WTC11 (cell line): ENCODE measurements around the gene SRR. TPM values are rescaled to one million over a fixed set of nuclear protein-coding genes. Genes with fewer than 3 reads are reported as not detected.

Source experiments
- ATAC-seq: fragments of 200-7000 bp; cut with Tn5 transposase; 2 replicates; pipeline ENCODE4 v1.10.0; 2021; ENCODE audit warnings: mild to moderate bottlenecking, moderate library complexity
- CTCF ChIA-PET: fragments of 300-600 bp; sonication (Branson Sonifier 250); formaldehyde crosslinking; loops from one replicate; lab custom pipeline; 2021; ENCODE audit warnings: antibody characterized with exemption; lab: Charles Lee
- POLR2A ChIA-PET: fragments of 350-600 bp; sonication (Branson Sonifier 250); formaldehyde crosslinking; loops from one replicate; lab custom pipeline; 2021; ENCODE audit warnings: antibody characterized with exemption; lab: Charles Lee
- DNase-seq: peaks from one replicate; pipeline ENCODE4 v3.0.0; 2021; ENCODE audit warnings: low spot score
- H3K27ac Mint-ChIP-seq: 2 replicates; pipeline ENCODE4 v1.8.0; 2021; ENCODE audit warnings: mixed read lengths
- H3K27me3 Mint-ChIP-seq: 2 replicates; pipeline ENCODE4 v1.8.0; 2021; ENCODE audit warnings: low read depth, mild to moderate bottlenecking, moderate library complexity, mixed read lengths
- H3K36me3 Mint-ChIP-seq: 2 replicates; pipeline ENCODE4 v1.8.0; 2021; ENCODE audit warnings: mixed read lengths
- H3K4me1 Mint-ChIP-seq: 2 replicates; pipeline ENCODE4 v1.8.0; 2022; ENCODE audit warnings: mixed read lengths
- H3K4me3 Mint-ChIP-seq: 2 replicates; pipeline ENCODE4 v1.8.0; 2021; ENCODE audit warnings: mild to moderate bottlenecking, moderate library complexity, mixed read lengths
- H3K9me3 Mint-ChIP-seq: 2 replicates; pipeline ENCODE4 v1.8.0; 2021; ENCODE audit warnings: mixed read lengths
- ATF2 ChIP-seq: sonication (generic); formaldehyde crosslinking; IDR thresholded peaks from 2 replicates; pipeline ENCODE4 v1.8.1; 2022; ENCODE audit warnings: low read depth, missing genetic modification reagents, borderline replicate concordance
- ATF6 ChIP-seq: sonication (generic); formaldehyde crosslinking; IDR thresholded peaks from 2 replicates; pipeline ENCODE4 v1.8.1; 2023; ENCODE audit warnings: mild to moderate bottlenecking, missing genetic modification reagents
- ERG ChIP-seq: fragments of 250-450 bp; sonication (Bioruptor Pico); IDR thresholded peaks from 2 replicates; pipeline ENCODE4 v1.8.0; 2021; ENCODE audit warnings: mild to moderate bottlenecking
- GTF2I ChIP-seq: fragments of 250-450 bp; sonication (Bioruptor Pico); conservative IDR thresholded peaks from 2 replicates; pipeline ENCODE4 v1.4.0; 2021; ENCODE audit warnings: mild to moderate bottlenecking
- HMGA2 ChIP-seq: fragments of 250-450 bp; sonication (Bioruptor Pico); IDR thresholded peaks from 2 replicates; pipeline ENCODE4 v1.4.0; 2021; ENCODE audit warnings: mild to moderate bottlenecking, moderate library complexity
- MLX ChIP-seq: sonication (generic); formaldehyde crosslinking; IDR thresholded peaks from 2 replicates; pipeline ENCODE4 v1.8.1; 2023; ENCODE audit warnings: mild to moderate bottlenecking, missing genetic modification reagents, moderate library complexity
- MXD4 ChIP-seq: fragments of 250-450 bp; sonication (Bioruptor Pico); IDR thresholded peaks from 2 replicates; pipeline ENCODE4 v1.8.0; 2021; ENCODE audit warnings: mild to moderate bottlenecking, moderate library complexity, borderline replicate concordance
- MYBL2 ChIP-seq: sonication (generic); formaldehyde crosslinking; IDR thresholded peaks from 2 replicates; pipeline ENCODE4 v1.8.1; 2023; ENCODE audit warnings: mild to moderate bottlenecking, moderate library complexity, missing genetic modification reagents
- NFE2L1 ChIP-seq: sonication (generic); formaldehyde crosslinking; IDR thresholded peaks from 2 replicates; pipeline ENCODE4 v1.8.1; 2023; ENCODE audit warnings: missing genetic modification reagents
- RORB ChIP-seq: fragments of 250-450 bp; sonication (Bioruptor Pico); IDR thresholded peaks from 2 replicates; pipeline ENCODE4 v1.9.0; 2021; ENCODE audit warnings: mild to moderate bottlenecking
- total RNA-seq: library from RNA; stranded (reverse); gene quantifications from 3 replicates; pipeline ENCODE4 v1.2.3, GENCODE V29; 2021

Gene SRR
- total RNA-seq, 1 experiment from 2014 or later, result 5.1 TPM

GRCh38 chr17:2372681-2373080 lies 68.9 kb downstream of the SRR start:
- Mint-ChIP-seq H3K4me3 (no peak overlapping the region), H3K27me3 (no peaks in the 10 kb centered on the region), H3K9me3 (no peaks in the 10 kb centered on the region), H3K27ac (no peak overlapping the region), H3K36me3 (peaks cover 6% of the 10 kb centered on the region; the same call in 1 of the 2 replicates), H3K4me1 (peaks cover 10% of the 10 kb centered on the region)
- ChIA-PET CTCF (interaction anchor here (0.7 to 2.9 kb wide), 4 partner anchors 10 to 43 kb away, joined by 3 to 15 read pairs (median 4); no protein-coding TSS in a partner anchor), POLR2A (no interaction called here)
- no peak for DNase-seq
- no peak for TF ChIP-seq MYBL2 (CRISPR knock-in tag)
- TF ChIP-seq HMGA2 (CRISPR knock-in tag), result no peak
- TF ChIP-seq GTF2I (CRISPR knock-in tag), result no peak
- no peak for TF ChIP-seq NFE2L1 (CRISPR knock-in tag)
- no peak for ATAC-seq

GRCh38 chr17:2373179-2373578 lies 69.4 kb downstream of the SRR start:
- no peak for DNase-seq
- POLR2A ChIA-PET, result no interaction called here
- TF ChIP-seq MXD4 (no peak), ATF6 (no peak), RORB (CRISPR knock-in tag) (no peak), ATF2 (no peak), HMGA2 (CRISPR knock-in tag) (no peak), MYBL2 (CRISPR knock-in tag) (no peak), NFE2L1 (CRISPR knock-in tag) (no peak), ERG (CRISPR knock-in tag) (no peak), MLX (CRISPR knock-in tag) (no peak)
- no peaks in the 10 kb centered on the region for H3K27me3 Mint-ChIP-seq
- H3K27ac Mint-ChIP-seq, result no peak overlapping the region
- no peaks in the 10 kb centered on the region for H3K9me3 Mint-ChIP-seq
- peaks cover 6% of the 10 kb centered on the region; the same call in 1 of the 2 replicates for H3K36me3 Mint-ChIP-seq
- H3K4me3 Mint-ChIP-seq, result no peak overlapping the region
- no peak for ATAC-seq
- CTCF ChIA-PET, result interaction anchor here (0.5 to 2.9 kb wide), 5 partner anchors 10 to 58 kb away, joined by 3 to 15 read pairs (median 3); no protein-coding TSS in a partner anchor
- peaks cover 10% of the 10 kb centered on the region for H3K4me1 Mint-ChIP-seq

Other genes starting within 250 kb of the SRR start
- gene HIC1, start 248.8 kb upstream of the SRR start, total RNA-seq, result 0.37 to 0.46 TPM (median 0.39 TPM) in 3 replicates
- gene SMG6, start 165 bp upstream of the SRR start, total RNA-seq, result 25.6 to 27.2 TPM (median 25.9 TPM) in 3 replicates
- 59.1 to 74.3 TPM (median 59.7 TPM) in 3 replicates for gene TSR1, start 32.5 kb downstream of the SRR start, total RNA-seq
- gene SGSM2, start 33.6 kb downstream of the SRR start, total RNA-seq, result 47.2 to 50.3 TPM (median 49.8 TPM) in 3 replicates
- 18.3 to 21.6 TPM (median 18.4 TPM) in 3 replicates for gene MNT, start 97.1 kb downstream of the SRR start, total RNA-seq
- 45.9 to 54.1 TPM (median 51.1 TPM) in 3 replicates for gene METTL16, start 207.9 kb downstream of the SRR start, total RNA-seq